Cardiac muscle cell (in vitro differentiated cells and primary cell): ENCODE data around the gene SLC9A9. TPM values are rescaled to one million over a fixed set of nuclear protein-coding genes. Genes with fewer than 3 reads are reported as not detected.

ENCODE experiments used
- DNase-seq, 2 donors: peaks; one replicate each; pipeline versions ENCODE4 v3.0.0 to v3.0.0-alpha.2; 2010 to 2017; ENCODE audit warnings: low read depth in 1 of 2, low spot score in 1 of 2
- H3K27ac ChIP-seq: fragments of 200-600 bp; sonication (generic); 2 replicates; pipeline ENCODE4 v1.5.1; 2016
- H3K27me3 ChIP-seq: fragments of 200-600 bp; sonication (generic); 2 replicates; pipeline ENCODE4 v1.6.0; 2016; ENCODE audit warnings: control low read depth
- H3K36me3 ChIP-seq: fragments of 200-600 bp; sonication (generic); 2 replicates; pipeline ENCODE4 v1.5.1; 2016; ENCODE audit warnings: control low read depth
- H3K4me1 ChIP-seq: fragments of 200-600 bp; sonication (generic); 2 replicates; pipeline ENCODE4 v1.8.1; 2017; ENCODE audit warnings: low read depth, mild to moderate bottlenecking, mixed run types
- H3K4me3 ChIP-seq: fragments of 200-600 bp; sonication (generic); 2 replicates; pipeline ENCODE4 v1.5.1; 2016; ENCODE audit warnings: mild to moderate bottlenecking
- H3K9me3 ChIP-seq: fragments of 200-600 bp; sonication (generic); 2 replicates; pipeline ENCODE4 v1.5.1; 2017; ENCODE audit warnings: low read depth, mild to moderate bottlenecking, control low read depth
- CTCF ChIP-seq: IDR thresholded peaks from 2 replicates; pipeline ENCODE4 v1.5.1; 2012; ENCODE audit warnings: low read depth, mild to moderate bottlenecking, low read length
- polyA plus RNA-seq: library from polyadenylated mRNA; unstranded; fragments of >200 nt; fragmentation: Nextera tagmentation; extraction: Ambion mirVana; gene quantifications from 2 replicates; pipeline ENCODE4 v1.2.1, GENCODE V29; 2016
- total RNA-seq: library from RNA; depleted of rRNA; stranded (reverse); fragments of >200 nt; gene quantifications from 2 replicates; pipeline ENCODE4 v1.2.3, GENCODE V29; 2016

SLC9A9 gene
- total and polyA plus RNA-seq, 2 experiments from 2014 or later, result 0.73 to 1.5 TPM

GRCh38 chr3:143387425-143387824 lies 460.8 kb downstream of the SLC9A9 start:
- no peaks in the 10 kb centered on the region for H3K4me1 ChIP-seq
- H3K36me3 ChIP-seq, result no peaks in the 10 kb centered on the region
- H3K27ac ChIP-seq, result no peak overlapping the region
- no peak for TF ChIP-seq CTCF
- no peak for DNase-seq
- no peaks in the 10 kb centered on the region for H3K9me3 ChIP-seq
- H3K27me3 ChIP-seq, result no peaks in the 10 kb centered on the region
- H3K4me3 ChIP-seq, result no peak overlapping the region

- H3K27ac ChIP-seq, result no peak overlapping the region
- no peaks in the 10 kb centered on the region for H3K9me3 ChIP-seq
- DNase-seq, result no peak
- no peak overlapping the region for H3K4me3 ChIP-seq
- H3K27me3 ChIP-seq, result no peaks in the 10 kb centered on the region
- H3K36me3 ChIP-seq, result no peaks in the 10 kb centered on the region
- no peak for TF ChIP-seq CTCF
- H3K4me1 ChIP-seq, result no peaks in the 10 kb centered on the region
Observed at GRCh38 chr3:143384076-143384475, 464.2 kb downstream of the SLC9A9 start.

GRCh38 chr3:143383421-143383820 lies 464.8 kb downstream of the SLC9A9 start:
- DNase-seq, result no peak
- H3K9me3 ChIP-seq, result no peaks in the 10 kb centered on the region
- H3K4me1 ChIP-seq, result no peaks in the 10 kb centered on the region
- no peak overlapping the region for H3K4me3 ChIP-seq
- no peak overlapping the region for H3K27ac ChIP-seq
- H3K36me3 ChIP-seq, result no peaks in the 10 kb centered on the region
- H3K27me3 ChIP-seq, result no peaks in the 10 kb centered on the region
- no peak for TF ChIP-seq CTCF

GRCh38 chr3:143382816-143383215 lies 465.5 kb downstream of the SLC9A9 start:
- Histone ChIP-seq H3K27ac (no peak overlapping the region), H3K4me1 (no peaks in the 10 kb centered on the region), H3K27me3 (no peaks in the 10 kb centered on the region), H3K9me3 (no peaks in the 10 kb centered on the region), H3K4me3 (no peak overlapping the region), H3K36me3 (no peaks in the 10 kb centered on the region)
- no peak for TF ChIP-seq CTCF
- DNase-seq, result no peak

- Histone ChIP-seq H3K4me1 (no peaks in the 10 kb centered on the region), H3K36me3 (no peaks in the 10 kb centered on the region), H3K27ac (no peak overlapping the region), H3K4me3 (no peak overlapping the region), H3K27me3 (no peaks in the 10 kb centered on the region), H3K9me3 (no peaks in the 10 kb centered on the region)
- no peak for DNase-seq
- TF ChIP-seq CTCF, result no peak
Observed at GRCh38 chr3:143380449-143380848, 467.8 kb downstream of the SLC9A9 start.

- Histone ChIP-seq H3K27ac (no peak overlapping the region), H3K4me3 (no peak overlapping the region), H3K4me1 (no peaks in the 10 kb centered on the region), H3K9me3 (no peaks in the 10 kb centered on the region), H3K36me3 (no peaks in the 10 kb centered on the region), H3K27me3 (no peaks in the 10 kb centered on the region)
- TF ChIP-seq CTCF, result no peak
- no peak for DNase-seq
Observed at GRCh38 chr3:143375698-143376097, 472.6 kb downstream of the SLC9A9 start.
